Vagina (tissue), 2 donors: ENCODE results near the gene FOCAD.

Experiments
- POLR2A ChIP-seq, 2 donors: fragments of 450-650 bp; IDR thresholded peaks; one replicate each; pipeline ENCODE4 v1.6.1; 2017; ENCODE audit warnings: antibody characterized with exemption in 2 of 2, mild to moderate bottlenecking in 2 of 2, moderate library complexity in 2 of 2
- POLR2AphosphoS5 ChIP-seq, 2 donors: sonication (generic); formaldehyde crosslinking; IDR thresholded peaks; one replicate each; pipeline ENCODE4 v1.9.0; 2017; ENCODE audit warnings: antibody characterized with exemption in 2 of 2, mild to moderate bottlenecking in 2 of 2, low read depth in 1 of 2; ENCODE audit not compliant: insufficient read depth in 1 of 2
- TF ChIP-seq, protein P1 (sequence below), 3 experiments: fragments of 450-650 bp in 2 of 3; fragments of 200-600 bp in 1 of 3; sonication (generic) in 1 of 3; IDR thresholded peaks; one replicate each; pipeline ENCODE4 v1.5.1; 2017 to 2019; ENCODE audit warnings: antibody characterized with exemption in 3 of 3, mild to moderate bottlenecking in 2 of 3, moderate library complexity in 2 of 3

DNA sequence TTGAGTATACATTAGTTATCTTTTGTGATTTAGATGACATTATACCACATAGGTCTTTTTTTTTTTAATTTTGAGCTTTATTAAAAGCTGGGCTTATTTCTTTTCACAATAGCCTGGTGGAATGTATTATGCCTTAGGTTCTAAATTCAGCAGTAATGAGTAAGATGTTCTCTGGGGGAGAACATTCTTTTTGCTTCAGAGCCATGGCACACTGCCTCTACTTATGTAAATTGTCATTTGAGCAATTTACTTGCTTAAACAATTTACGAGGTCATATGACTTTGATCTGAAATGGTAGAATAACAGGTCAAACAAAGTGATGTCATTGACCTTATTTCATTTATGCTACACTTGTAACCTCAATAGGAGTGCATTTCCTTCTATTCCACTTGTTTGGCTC is 154.2 kb downstream of the FOCAD start:
- TF ChIP-seq, protein P1, sequence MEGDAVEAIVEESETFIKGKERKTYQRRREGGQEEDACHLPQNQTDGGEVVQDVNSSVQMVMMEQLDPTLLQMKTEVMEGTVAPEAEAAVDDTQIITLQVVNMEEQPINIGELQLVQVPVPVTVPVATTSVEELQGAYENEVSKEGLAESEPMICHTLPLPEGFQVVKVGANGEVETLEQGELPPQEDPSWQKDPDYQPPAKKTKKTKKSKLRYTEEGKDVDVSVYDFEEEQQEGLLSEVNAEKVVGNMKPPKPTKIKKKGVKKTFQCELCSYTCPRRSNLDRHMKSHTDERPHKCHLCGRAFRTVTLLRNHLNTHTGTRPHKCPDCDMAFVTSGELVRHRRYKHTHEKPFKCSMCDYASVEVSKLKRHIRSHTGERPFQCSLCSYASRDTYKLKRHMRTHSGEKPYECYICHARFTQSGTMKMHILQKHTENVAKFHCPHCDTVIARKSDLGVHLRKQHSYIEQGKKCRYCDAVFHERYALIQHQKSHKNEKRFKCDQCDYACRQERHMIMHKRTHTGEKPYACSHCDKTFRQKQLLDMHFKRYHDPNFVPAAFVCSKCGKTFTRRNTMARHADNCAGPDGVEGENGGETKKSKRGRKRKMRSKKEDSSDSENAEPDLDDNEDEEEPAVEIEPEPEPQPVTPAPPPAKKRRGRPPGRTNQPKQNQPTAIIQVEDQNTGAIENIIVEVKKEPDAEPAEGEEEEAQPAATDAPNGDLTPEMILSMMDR (IDR thresholded peaks at IDR 0.05), result no peak
- TF ChIP-seq POLR2A (IDR thresholded peaks at IDR 0.05), result no peak
- TF ChIP-seq POLR2AphosphoS5 (IDR thresholded peaks at IDR 0.05; ENCODE audit: insufficient read depth in 1 of 2, low read depth in 1 of 2), result peak in 1 of 2 donors; percentile 11
